GM23338 (cell line): ENCODE measurements around the gene RUNX1.

ENCODE experiments used
- CREB1 ChIP-seq: fragments of 250-450 bp; sonication (Bioruptor Pico); IDR thresholded peaks from 2 replicates; pipeline ENCODE4 v1.5.0; 2020; ENCODE audit warnings: low read depth, mild to moderate bottlenecking, moderate library complexity
- EZH2 ChIP-seq: fragments of 200-600 bp; sonication (generic); IDR thresholded peaks from one replicate; pipeline ENCODE4 v1.8.0; 2017; ENCODE audit warnings: antibody characterized with exemption, mild to moderate bottlenecking, low read depth; ENCODE audit not compliant: unreplicated experiment
- EZH2phosphoT487 ChIP-seq: fragments of 200-600 bp; sonication (generic); IDR thresholded peaks from one replicate; pipeline ENCODE4 v1.8.1; 2018; ENCODE audit warnings: antibody characterized with exemption; ENCODE audit not compliant: unreplicated experiment
- JUNB ChIP-seq: IDR thresholded peaks from one replicate; pipeline ENCODE4 v1.6.1; 2016; ENCODE audit warnings: antibody characterized with exemption; ENCODE audit not compliant: unreplicated experiment
- NANOG ChIP-seq: IDR thresholded peaks from 2 replicates; pipeline ENCODE4 v1.6.1; 2016; ENCODE audit warnings: antibody characterized with exemption, borderline replicate concordance
- POLR2AphosphoS5 ChIP-seq: IDR thresholded peaks from 2 replicates; pipeline ENCODE4 v1.6.1; 2016; ENCODE audit warnings: antibody characterized with exemption, low read depth
- STAT1 ChIP-seq: IDR thresholded peaks from one replicate; pipeline ENCODE4 v1.6.1; 2016; ENCODE audit warnings: antibody characterized with exemption; ENCODE audit not compliant: unreplicated experiment
- ZNF331 ChIP-seq: fragments of 250-450 bp; sonication (Bioruptor Pico); IDR thresholded peaks from 2 replicates; pipeline ENCODE4 v1.5.0; 2020; ENCODE audit warnings: low read depth, mild to moderate bottlenecking, moderate library complexity
- TF ChIP-seq, protein P1 (sequence below), 2 experiments: fragments of 200-600 bp in 1 of 2; sonication (generic) in 1 of 2; conservative IDR thresholded peaks; 2 replicates each; pipeline versions ENCODE4 v1.5.1 to v1.6.1; 2016 to 2017; ENCODE audit warnings: antibody characterized with exemption in 2 of 2, low read depth in 2 of 2, mild to moderate bottlenecking in 2 of 2, moderate library complexity in 1 of 2
- TF ChIP-seq, protein P2 (sequence below): IDR thresholded peaks from one replicate; pipeline ENCODE4 v1.6.1; 2018; ENCODE audit warnings: antibody characterized with exemption; ENCODE audit not compliant: unreplicated experiment

DNA sequence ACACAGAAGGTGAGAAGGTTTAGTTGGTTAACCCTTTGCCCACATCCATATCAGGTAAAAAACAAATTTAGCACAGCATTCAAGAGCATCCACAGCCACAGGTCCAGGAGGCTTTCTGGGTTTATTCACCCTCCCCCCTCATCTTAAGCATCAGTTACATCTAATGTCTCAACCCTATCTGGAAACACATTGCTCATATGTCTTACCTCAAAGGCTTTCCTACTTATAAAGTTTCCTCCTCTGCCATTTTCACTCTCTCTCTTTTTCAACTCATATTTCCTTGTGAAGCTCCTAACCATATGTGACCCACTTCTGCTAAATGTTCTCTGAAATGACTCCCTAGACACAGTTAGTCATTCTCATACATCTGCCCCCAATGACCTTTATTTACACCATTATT, 47.9 kb upstream of the RUNX1 start:
- TF ChIP-seq, protein P1, sequence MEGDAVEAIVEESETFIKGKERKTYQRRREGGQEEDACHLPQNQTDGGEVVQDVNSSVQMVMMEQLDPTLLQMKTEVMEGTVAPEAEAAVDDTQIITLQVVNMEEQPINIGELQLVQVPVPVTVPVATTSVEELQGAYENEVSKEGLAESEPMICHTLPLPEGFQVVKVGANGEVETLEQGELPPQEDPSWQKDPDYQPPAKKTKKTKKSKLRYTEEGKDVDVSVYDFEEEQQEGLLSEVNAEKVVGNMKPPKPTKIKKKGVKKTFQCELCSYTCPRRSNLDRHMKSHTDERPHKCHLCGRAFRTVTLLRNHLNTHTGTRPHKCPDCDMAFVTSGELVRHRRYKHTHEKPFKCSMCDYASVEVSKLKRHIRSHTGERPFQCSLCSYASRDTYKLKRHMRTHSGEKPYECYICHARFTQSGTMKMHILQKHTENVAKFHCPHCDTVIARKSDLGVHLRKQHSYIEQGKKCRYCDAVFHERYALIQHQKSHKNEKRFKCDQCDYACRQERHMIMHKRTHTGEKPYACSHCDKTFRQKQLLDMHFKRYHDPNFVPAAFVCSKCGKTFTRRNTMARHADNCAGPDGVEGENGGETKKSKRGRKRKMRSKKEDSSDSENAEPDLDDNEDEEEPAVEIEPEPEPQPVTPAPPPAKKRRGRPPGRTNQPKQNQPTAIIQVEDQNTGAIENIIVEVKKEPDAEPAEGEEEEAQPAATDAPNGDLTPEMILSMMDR (conservative IDR thresholded peaks at IDR 0.05; ENCODE audit: low read depth in 2 of 2) = no peak
- TF ChIP-seq CREB1 (CRISPR knock-in tag) = no peak
- TF ChIP-seq POLR2AphosphoS5 = no peak
- no peak for TF ChIP-seq EZH2
- no peak for TF ChIP-seq EZH2phosphoT487
- no peak for TF ChIP-seq NANOG
- TF ChIP-seq STAT1 = no peak
- TF ChIP-seq, protein P2, sequence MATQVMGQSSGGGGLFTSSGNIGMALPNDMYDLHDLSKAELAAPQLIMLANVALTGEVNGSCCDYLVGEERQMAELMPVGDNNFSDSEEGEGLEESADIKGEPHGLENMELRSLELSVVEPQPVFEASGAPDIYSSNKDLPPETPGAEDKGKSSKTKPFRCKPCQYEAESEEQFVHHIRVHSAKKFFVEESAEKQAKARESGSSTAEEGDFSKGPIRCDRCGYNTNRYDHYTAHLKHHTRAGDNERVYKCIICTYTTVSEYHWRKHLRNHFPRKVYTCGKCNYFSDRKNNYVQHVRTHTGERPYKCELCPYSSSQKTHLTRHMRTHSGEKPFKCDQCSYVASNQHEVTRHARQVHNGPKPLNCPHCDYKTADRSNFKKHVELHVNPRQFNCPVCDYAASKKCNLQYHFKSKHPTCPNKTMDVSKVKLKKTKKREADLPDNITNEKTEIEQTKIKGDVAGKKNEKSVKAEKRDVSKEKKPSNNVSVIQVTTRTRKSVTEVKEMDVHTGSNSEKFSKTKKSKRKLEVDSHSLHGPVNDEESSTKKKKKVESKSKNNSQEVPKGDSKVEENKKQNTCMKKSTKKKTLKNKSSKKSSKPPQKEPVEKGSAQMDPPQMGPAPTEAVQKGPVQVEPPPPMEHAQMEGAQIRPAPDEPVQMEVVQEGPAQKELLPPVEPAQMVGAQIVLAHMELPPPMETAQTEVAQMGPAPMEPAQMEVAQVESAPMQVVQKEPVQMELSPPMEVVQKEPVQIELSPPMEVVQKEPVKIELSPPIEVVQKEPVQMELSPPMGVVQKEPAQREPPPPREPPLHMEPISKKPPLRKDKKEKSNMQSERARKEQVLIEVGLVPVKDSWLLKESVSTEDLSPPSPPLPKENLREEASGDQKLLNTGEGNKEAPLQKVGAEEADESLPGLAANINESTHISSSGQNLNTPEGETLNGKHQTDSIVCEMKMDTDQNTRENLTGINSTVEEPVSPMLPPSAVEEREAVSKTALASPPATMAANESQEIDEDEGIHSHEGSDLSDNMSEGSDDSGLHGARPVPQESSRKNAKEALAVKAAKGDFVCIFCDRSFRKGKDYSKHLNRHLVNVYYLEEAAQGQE = no peak
- TF ChIP-seq ZNF331 = no peak
- no peak for TF ChIP-seq JUNB
